H1 (cell line): Measurements from ENCODE around the gene ATG2B. TPM values are rescaled to one million over a fixed set of nuclear protein-coding genes. Genes with fewer than 3 reads are reported as not detected.

Experiments used
- CTCF ChIA-PET: fragments of 300-600 bp; sonication (Branson Sonifier 250); formaldehyde crosslinking; loops from one replicate; lab custom pipeline; 2021; ENCODE audit not compliant: partially characterized antibody; lab: Charles Lee
- POLR2A ChIA-PET: fragments of 300-600 bp; sonication (Branson Sonifier 250); formaldehyde crosslinking; loops from one replicate; lab custom pipeline; 2021; ENCODE audit warnings: inconsistent platforms; ENCODE audit not compliant: partially characterized antibody; lab: Charles Lee
- DNase-seq, 2 experiments: peaks; one replicate each; pipeline versions ENCODE4 v3.0.0 to v3.0.0-alpha.2; 2010 to 2022; ENCODE audit warnings: low spot score in 2 of 2, low read depth in 1 of 2, mixed read lengths in 1 of 2
- FAIRE-seq: peaks from 2 replicates; lab custom pipeline; 2011; peaks lifted over from hg19 to GRCh38; lab: Jason Lieb, UNC
- H2AFZ ChIP-seq: 2 replicates; pipeline ENCODE4 v1.8.1; 2012; ENCODE audit warnings: low read length, inconsistent platforms
- H2AK5ac ChIP-seq: 2 replicates; pipeline ENCODE4 v1.6.1; 2013; ENCODE audit warnings: low read depth, low read length
- H2BK120ac ChIP-seq: replicated peaks from 2 replicates; pipeline ENCODE3; 2013; ENCODE audit warnings: low read depth, low read length, inconsistent platforms
- H2BK12ac ChIP-seq: 2 replicates; pipeline ENCODE4 v1.6.1; 2013; ENCODE audit warnings: low read depth, low read length
- H2BK15ac ChIP-seq: 2 replicates; pipeline ENCODE4 v1.6.1; 2013; ENCODE audit warnings: low read length
- H2BK20ac ChIP-seq: 2 replicates; pipeline ENCODE4 v1.6.1; 2013; ENCODE audit warnings: low read length
- H2BK5ac ChIP-seq: 2 replicates; pipeline ENCODE4 v1.6.1; 2013; ENCODE audit warnings: low read depth, low read length
- H3K14ac ChIP-seq: 2 replicates; pipeline ENCODE4 v1.6.1; 2013; ENCODE audit warnings: inconsistent platforms; ENCODE audit not compliant: insufficient read length
- H3K18ac ChIP-seq: 2 replicates; pipeline ENCODE4 v1.6.1; 2013; ENCODE audit warnings: low read length; ENCODE audit errors: extremely low read depth
- H3K23ac ChIP-seq: 2 replicates; pipeline ENCODE4 v1.6.1; 2013; ENCODE audit warnings: inconsistent platforms; ENCODE audit not compliant: insufficient read length
- H3K23me2 ChIP-seq: 2 replicates; pipeline ENCODE4 v1.6.1; 2013; ENCODE audit warnings: low read depth, low read length
- H3K27ac ChIP-seq: 2 replicates; pipeline ENCODE4 v1.6.1; 2011; ENCODE audit warnings: low read depth, low read length, inconsistent platforms
- H3K27me3 ChIP-seq, 4 experiments: replicated peaks in 1 of 4; 1 replicate in 1 of 4; 2 replicates in 3 of 4; pipeline versions ENCODE4 v1.6.1 to v1.8.1; 2011 to 2013; ENCODE audit warnings: low read length in 3 of 4, mild to moderate bottlenecking in 3 of 4, inconsistent platforms in 2 of 4, mixed read lengths in 2 of 4, moderate library complexity in 1 of 4; ENCODE audit not compliant: control insufficient read depth in 3 of 4, insufficient read depth in 3 of 4; ENCODE audit errors: extremely low read depth in 1 of 4
- H3K36me3 ChIP-seq, 4 experiments: 2 replicates each; pipeline versions ENCODE4 v1.6.1 to v1.8.1; 2011 to 2013; ENCODE audit warnings: mild to moderate bottlenecking in 4 of 4, low read length in 3 of 4, moderate library complexity in 2 of 4, control low read depth in 1 of 4, inconsistent platforms in 1 of 4; ENCODE audit not compliant: insufficient read depth in 4 of 4, control insufficient read depth in 2 of 4
- H3K4ac ChIP-seq: replicated peaks from 2 replicates; pipeline ENCODE3; 2013; ENCODE audit warnings: low read length, low read depth, mixed read lengths, inconsistent platforms; ENCODE audit not compliant: insufficient read length
- H3K4me1 ChIP-seq, 4 experiments: replicated peaks in 1 of 4; 1 replicate in 1 of 4; 2 replicates in 3 of 4; pipeline versions ENCODE4 v1.6.1 to v1.8.1; 2011 to 2013; ENCODE audit warnings: low read length in 3 of 4, inconsistent platforms in 2 of 4, mixed read lengths in 1 of 4; ENCODE audit not compliant: insufficient read depth in 4 of 4, control insufficient read depth in 3 of 4
- H3K4me2 ChIP-seq, 2 experiments: 2 replicates each; pipeline versions ENCODE4 v1.6.1 to v1.8.1; 2011 to 2013; ENCODE audit warnings: low read depth in 2 of 2, low read length in 2 of 2, control low read depth in 1 of 2, inconsistent platforms in 1 of 2, mild to moderate bottlenecking in 1 of 2; ENCODE audit not compliant: insufficient read depth in 1 of 2
- H3K4me3 ChIP-seq, 4 experiments: fragments of 200-600, 300-600 bp in 1 of 4; sonication (generic), shearing (Covaris generic), sonication (Bioruptor Twin) in 1 of 4; 2 replicates each; pipeline versions ENCODE4 v1.5.1 to v1.8.1; 2011 to 2016; ENCODE audit warnings: low read length in 4 of 4, low read depth in 3 of 4, control low read depth in 2 of 4, inconsistent platforms in 2 of 4, mild to moderate bottlenecking in 2 of 4, mixed read lengths in 1 of 4, moderate library complexity in 1 of 4; ENCODE audit not compliant: insufficient read depth in 2 of 4; ENCODE audit errors: extremely low read depth in 1 of 4
- H3K56ac ChIP-seq: replicated peaks from 2 replicates; pipeline ENCODE3; 2013; ENCODE audit warnings: low read depth, mild to moderate bottlenecking, mixed read lengths, low read length, inconsistent platforms; ENCODE audit not compliant: insufficient read length
- H3K79me1 ChIP-seq: 2 replicates; pipeline ENCODE4 v1.6.1; 2013; ENCODE audit warnings: low read depth, low read length, control low read depth
- H3K79me2 ChIP-seq, 2 experiments: 2 replicates each; pipeline versions ENCODE4 v1.6.1 to v1.8.1; 2012 to 2013; ENCODE audit warnings: low read length in 2 of 2, mild to moderate bottlenecking in 2 of 2, inconsistent platforms in 1 of 2; ENCODE audit not compliant: insufficient read depth in 2 of 2, control insufficient read depth in 1 of 2
- H3K9ac ChIP-seq, 4 experiments: replicated peaks in 1 of 4; 1 replicate in 1 of 4; 2 replicates in 3 of 4; pipeline versions ENCODE4 v1.6.1 to v1.8.1; 2011 to 2013; ENCODE audit warnings: low read depth in 3 of 4, low read length in 3 of 4, control low read depth in 2 of 4, mild to moderate bottlenecking in 2 of 4, moderate library complexity in 2 of 4, inconsistent platforms in 1 of 4; ENCODE audit errors: extremely low read depth in 1 of 4
- H3K9me3 ChIP-seq, 2 experiments: 2 replicates each; pipeline versions ENCODE4 v1.6.1 to v1.8.1; 2012 to 2013; ENCODE audit warnings: mild to moderate bottlenecking in 2 of 2, moderate library complexity in 2 of 2, control low read depth in 1 of 2, inconsistent platforms in 1 of 2, low read depth in 1 of 2, low read length in 1 of 2, mixed read lengths in 1 of 2; ENCODE audit not compliant: insufficient read depth in 2 of 2
- H4K20me1 ChIP-seq, 2 experiments: replicated peaks in 1 of 2; 2 replicates each; pipeline versions ENCODE3 to v1.8.1; 2011 to 2013; ENCODE audit warnings: inconsistent platforms in 2 of 2, low read length in 2 of 2, mild to moderate bottlenecking in 1 of 2; ENCODE audit not compliant: insufficient read depth in 2 of 2, control insufficient read depth in 1 of 2
- H4K5ac ChIP-seq: 2 replicates; pipeline ENCODE4 v1.6.1; 2013; ENCODE audit warnings: low read length, low read depth, mixed read lengths, inconsistent platforms; ENCODE audit not compliant: insufficient read length
- H4K8ac ChIP-seq: 2 replicates; pipeline ENCODE4 v1.8.0; 2013; ENCODE audit warnings: mild to moderate bottlenecking, moderate library complexity, low read length, inconsistent platforms; ENCODE audit not compliant: insufficient read depth; ENCODE audit errors: extremely low read depth
- H4K91ac ChIP-seq: replicated peaks from 2 replicates; pipeline ENCODE3; 2013; ENCODE audit warnings: low read length, mixed read lengths, inconsistent platforms; ENCODE audit not compliant: insufficient read length
- ASH2L ChIP-seq: fragments of 200-600, 300-600 bp; sonication (generic); IDR thresholded peaks from one replicate; pipeline ENCODE4 v1.7.1; 2017; ENCODE audit warnings: low read length
- CBX5 ChIP-seq: fragments of 300-800, 300-1000 bp; sonication (generic); IDR thresholded peaks from 2 replicates; pipeline ENCODE4 v1.7.1; 2016; ENCODE audit warnings: antibody characterized with exemption, low read length, low read depth
- CHD1 ChIP-seq: IDR thresholded peaks from 2 replicates; pipeline ENCODE4 v1.6.1; 2012; ENCODE audit warnings: low read depth, low read length, improper control_type of control experiment
- CREB1 ChIP-seq: IDR thresholded peaks from 2 replicates; pipeline ENCODE4 v1.6.1; 2012; ENCODE audit warnings: inconsistent platforms
- EP300 ChIP-seq, 2 experiments: IDR thresholded peaks; 1 replicate in 1 of 2; 2 replicates in 1 of 2; pipeline ENCODE4 v1.6.1; 2011 to 2012; ENCODE audit warnings: low read depth in 2 of 2, low read length in 2 of 2, mild to moderate bottlenecking in 2 of 2, borderline replicate concordance in 1 of 2, inconsistent platforms in 1 of 2, moderate library complexity in 1 of 2
- GTF2F1 ChIP-seq: IDR thresholded peaks from 2 replicates; pipeline ENCODE4 v1.6.1; 2012; ENCODE audit warnings: low read depth, low read length, improper control_type of control experiment, borderline replicate concordance
- KDM5A ChIP-seq: fragments of 200-600 bp; IDR thresholded peaks from 2 replicates; pipeline ENCODE4 v1.7.1; 2012; ENCODE audit warnings: mild to moderate bottlenecking, low read length, inconsistent platforms, mixed read lengths
- MAFK ChIP-seq: IDR thresholded peaks from 2 replicates; pipeline ENCODE4 v1.6.1; 2012; ENCODE audit warnings: low read depth, mild to moderate bottlenecking, improper control_type of control experiment, low read length
- RAD21 ChIP-seq, 2 experiments: IDR thresholded peaks in 1 of 2; conservative IDR thresholded peaks in 1 of 2; 2 replicates each; pipeline ENCODE4 v1.6.1; 2011; ENCODE audit warnings: low read depth in 2 of 2, low read length in 2 of 2, improper control_type of control experiment in 1 of 2, inconsistent platforms in 1 of 2, mild to moderate bottlenecking in 1 of 2, moderate library complexity in 1 of 2
- SIX5 ChIP-seq: IDR thresholded peaks from 2 replicates; pipeline ENCODE4 v1.6.1; 2011; ENCODE audit warnings: mild to moderate bottlenecking, low read depth, low read length
- SUZ12 ChIP-seq: fragments of 200-600 bp; sonication (generic); IDR thresholded peaks from 2 replicates; pipeline ENCODE4 v1.6.1; 2012; ENCODE audit warnings: mild to moderate bottlenecking, inconsistent platforms, low read length, moderate library complexity, mixed read lengths
- TAF1 ChIP-seq: IDR thresholded peaks from 2 replicates; pipeline ENCODE4 v1.6.1; 2011; ENCODE audit warnings: mild to moderate bottlenecking, low read depth, low read length
- YY1 ChIP-seq: IDR thresholded peaks from 2 replicates; pipeline ENCODE4 v1.6.1; 2011; ENCODE audit warnings: low read depth, mild to moderate bottlenecking, low read length
- WGBS, 2 experiments: shearing (Covaris generic) in 1 of 2; methylation state at CpG; one replicate each; pipeline versions ENCODE4 v1.1.6 to v1.1.7; 2013 to 2015; ENCODE audit warnings: low lambda C conversion rate in 2 of 2, mixed read lengths in 2 of 2, inconsistent platforms in 1 of 2, low coverage in 1 of 2, missing lambda C conversion rate in 1 of 2; ENCODE audit not compliant: insufficient replicate concordance in 2 of 2, insufficient coverage in 1 of 2, insufficient read length in 1 of 2; ENCODE audit errors: extremely low coverage in 1 of 2, missing lambda C conversion rate in 1 of 2; 5-methylcytosine and 5-hydroxymethylcytosine counted together
- polyA plus RNA-seq, 7 experiments: library from polyadenylated mRNA; depleted of rRNA in 3 of 7; stranded (reverse) in 5 of 7; unstranded in 2 of 7; fragments of >200 nt in 5 of 7; fragments of 200-250 nt in 2 of 7; gene quantifications; 1 replicate in 5 of 7; 2 replicates in 1 of 7; 4 replicates in 1 of 7; pipeline versions ENCODE4 v1.2.1 to v1.2.3, GENCODE V29; 2011 to 2013; ENCODE audit warnings: missing spikeins in 2 of 7, mixed read lengths in 2 of 7
- total RNA-seq: library from RNA; stranded (reverse); fragmentation: NEBNext Ultra II Directional; extraction: Animal tissue kit (Norgen Biotek cat#: 25700); gene quantifications from 2 replicates; pipeline ENCODE4 v1.2.1, GENCODE V29; 2021

Gene ATG2B
- total and polyA plus RNA-seq, 2 of the 8 experiments (the other 6 are each of a cell fraction or from before 2014, with no cell fraction given): 4.6 to 14.4 TPM

GRCh38 chr14:96270565-96271420, 92.3 kb downstream of the ATG2B start:
- H3K9me3 ChIP-seq: 0 out of 4 replicates have a peak, but pooled peaks cover 0 to 4% of the 10 kb centered on the region in 2 experiments
- H2AK5ac ChIP-seq: no peak overlapping the region
- no peaks in the 10 kb centered on the region for H3K27me3 ChIP-seq
- no peaks in the 10 kb centered on the region for H3K79me2 ChIP-seq
- no peak overlapping the region for H3K4ac ChIP-seq
- H3K27ac ChIP-seq: no peak overlapping the region
- no peak overlapping the region for H3K56ac ChIP-seq
- FAIRE-seq (no peak), DNase-seq (peak in 1 of 2 experiments; percentile 19)
- H2BK20ac ChIP-seq: no peak overlapping the region
- no peak overlapping the region for H2AFZ ChIP-seq
- H3K14ac ChIP-seq: no peak overlapping the region
- H3K79me1 ChIP-seq: no peaks in the 10 kb centered on the region
- H3K18ac ChIP-seq: no peak overlapping the region
- H3K4me3 ChIP-seq: no peak overlapping the region
- CTCF ChIA-PET: interaction anchor here (0.6 to 12.6 kb wide), 4 partner anchors 9 to 287 kb away, joined by 3 to 268 read pairs (median 24); no protein-coding TSS in a partner anchor
- no peak overlapping the region for H3K23ac ChIP-seq
- H3K9ac ChIP-seq: no peak overlapping the region
- no peak overlapping the region for H3K4me2 ChIP-seq
- H4K8ac ChIP-seq: no peak overlapping the region
- 85% methylated on average over 8 of the region's 8 CpGs; no CpG with 5 or more reads in 1 of the 2 experiments for WGBS, 2 experiments
- H3K4me1 ChIP-seq: no peaks in the 10 kb centered on the region
- H3K23me2 ChIP-seq: no peaks in the 10 kb centered on the region
- POLR2A ChIA-PET: no interaction called here
- H2BK5ac ChIP-seq: no peak overlapping the region
- no peaks in the 10 kb centered on the region for H3K36me3 ChIP-seq
- no peak overlapping the region for H4K91ac ChIP-seq
- no peak overlapping the region for H4K5ac ChIP-seq
- H2BK120ac ChIP-seq: no peak overlapping the region
- no peak overlapping the region for H2BK12ac ChIP-seq
- H4K20me1 ChIP-seq: no peaks in the 10 kb centered on the region
- no peak overlapping the region for H2BK15ac ChIP-seq
- TF ChIP-seq YY1 (no peak), RAD21 (IDR thresholded peaks at IDR 0.05 in 1 of 2, conservative IDR thresholded peaks at IDR 0.05 in 1 of 2; ENCODE audit: low read depth in 2 of 2, low read length in 2 of 2) (no peak), CREB1 (no peak), CHD1 (no peak), GTF2F1 (no peak), MAFK (no peak), CBX5 (no peak), KDM5A (no peak), TAF1 (no peak), ASH2L (no peak), SUZ12 (no peak), EP300 (IDR thresholded peaks at IDR 0.05; ENCODE audit: borderline replicate concordance in 1 of 2, low read depth in 2 of 2, low read length in 2 of 2) (no peak), SIX5 (no peak)
